Memory B cell (primary cell): ENCODE data around the gene FAM234A.
"Not testable (repeated sequence)": the region's sequence is repeated elsewhere in the genome, so short reads cannot be mapped to it uniquely, and the experiment has no call there.

Experiments
- ATAC-seq: fragments of 150-1000 bp; cut with Tn5 transposase; 2 replicates; pipeline ENCODE4 v1.10.0; 2021; ENCODE audit warnings: low read depth, mild to moderate bottlenecking, moderate library complexity
- DNase-seq, 2 donors: peaks; one replicate each; pipeline ENCODE4 v3.0.0; 2022; ENCODE audit warnings: low spot score in 2 of 2
- H3K27ac Mint-ChIP-seq: one replicate; pipeline ENCODE4 v1.8.0; 2022; ENCODE audit warnings: mild to moderate bottlenecking, moderate library complexity, mixed read lengths
- H3K27me3 Mint-ChIP-seq: one replicate; pipeline ENCODE4 v1.8.0; 2022; ENCODE audit warnings: mixed read lengths
- H3K36me3 Mint-ChIP-seq: one replicate; pipeline ENCODE4 v1.8.0; 2022; ENCODE audit warnings: mild to moderate bottlenecking, mixed read lengths
- H3K4me1 Mint-ChIP-seq: one replicate; pipeline ENCODE4 v1.8.0; 2022; ENCODE audit warnings: mixed read lengths
- H3K4me3 Mint-ChIP-seq: one replicate; pipeline ENCODE4 v1.8.0; 2022; ENCODE audit warnings: mild to moderate bottlenecking, moderate library complexity, mixed read lengths
- H3K9me3 Mint-ChIP-seq: one replicate; pipeline ENCODE4 v1.8.0; 2022; ENCODE audit warnings: mixed read lengths

Gene FAM234A, protein sequence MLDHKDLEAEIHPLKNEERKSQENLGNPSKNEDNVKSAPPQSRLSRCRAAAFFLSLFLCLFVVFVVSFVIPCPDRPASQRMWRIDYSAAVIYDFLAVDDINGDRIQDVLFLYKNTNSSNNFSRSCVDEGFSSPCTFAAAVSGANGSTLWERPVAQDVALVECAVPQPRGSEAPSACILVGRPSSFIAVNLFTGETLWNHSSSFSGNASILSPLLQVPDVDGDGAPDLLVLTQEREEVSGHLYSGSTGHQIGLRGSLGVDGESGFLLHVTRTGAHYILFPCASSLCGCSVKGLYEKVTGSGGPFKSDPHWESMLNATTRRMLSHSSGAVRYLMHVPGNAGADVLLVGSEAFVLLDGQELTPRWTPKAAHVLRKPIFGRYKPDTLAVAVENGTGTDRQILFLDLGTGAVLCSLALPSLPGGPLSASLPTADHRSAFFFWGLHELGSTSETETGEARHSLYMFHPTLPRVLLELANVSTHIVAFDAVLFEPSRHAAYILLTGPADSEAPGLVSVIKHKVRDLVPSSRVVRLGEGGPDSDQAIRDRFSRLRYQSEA

DNA sequence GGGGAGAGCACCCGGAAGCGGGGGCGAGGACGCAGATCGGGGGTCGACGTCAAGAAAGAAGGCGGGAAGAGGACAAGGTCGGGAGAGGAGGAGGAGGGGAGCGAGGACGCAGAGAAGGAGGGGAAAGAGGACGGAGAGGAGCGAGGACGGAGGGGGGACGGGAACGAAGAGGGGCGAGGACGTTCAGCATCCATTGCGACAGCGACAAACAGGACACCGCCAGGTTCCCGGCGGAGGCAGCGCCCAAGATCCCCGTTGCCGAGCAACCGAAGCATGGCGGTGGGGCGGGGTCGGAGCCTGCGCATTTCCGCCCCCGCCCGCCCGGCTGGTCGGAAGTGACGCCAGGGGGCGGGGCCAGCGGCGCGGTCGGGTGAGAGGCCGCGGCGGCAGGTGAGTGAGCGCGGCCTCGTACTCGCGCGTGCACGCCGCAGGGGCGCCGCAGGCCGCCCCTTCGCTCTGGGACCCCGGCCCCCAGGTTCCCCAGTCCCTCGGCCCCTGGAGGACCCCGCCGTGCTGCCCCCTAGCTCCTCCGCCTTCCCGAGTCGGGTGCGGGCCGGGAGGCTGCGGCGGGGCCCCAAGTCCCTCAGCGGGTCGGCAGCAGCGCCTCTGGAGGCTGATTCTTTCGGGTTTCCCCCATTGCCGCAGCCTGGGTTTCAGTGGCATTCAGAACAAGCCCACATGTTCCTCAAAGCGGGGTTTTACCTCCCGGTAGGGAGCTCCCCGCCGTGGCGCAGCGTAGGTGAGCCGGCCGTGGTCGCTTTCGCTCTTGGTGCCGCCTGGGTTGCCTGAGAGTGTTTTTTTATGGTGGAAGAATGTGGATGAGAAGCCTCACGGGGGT is at the start of gene FAM234A:
Gene FAM234A, plus strand, starts transcription at position 354 of the 838 bp plus-strand sequence. CDS start 19,593 bp downstream, outside the sequence.
- Mint-ChIP-seq H3K4me3 (peak within 1 kb of the TSS; percentile 93), H3K36me3 (no peaks in the 10 kb centered on the region), H3K9me3 (no peaks in the 10 kb centered on the region), H3K27ac (peak within 1 kb of the TSS; percentile 98), H3K27me3 (no peaks in the 10 kb centered on the region), H3K4me1 (peaks cover 9% of the 10 kb centered on the region)
- DNase-seq (peak; percentile 94 to 96), ATAC-seq (peak; percentile 83)

DNA sequence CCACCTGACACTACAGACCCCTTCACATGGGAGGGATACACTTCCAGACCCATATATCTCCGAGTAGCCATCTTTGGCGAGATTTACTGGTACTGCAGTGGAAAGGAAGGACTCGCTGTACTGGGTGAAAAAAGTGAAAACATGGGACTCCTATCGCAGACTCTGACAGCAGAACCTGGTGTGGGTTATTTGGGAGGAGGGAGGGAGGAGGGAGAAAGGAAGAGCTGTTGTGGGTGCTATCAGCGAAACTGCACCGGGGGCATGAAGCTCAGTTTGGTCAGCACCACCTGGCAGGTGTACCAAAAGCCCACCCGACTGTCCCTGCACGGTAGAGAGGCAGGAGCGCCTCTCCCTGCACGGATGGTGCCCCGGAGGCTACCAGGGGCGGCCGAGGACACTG is 49.4 kb upstream of the FAM234A start:
- H3K4me1 Mint-ChIP-seq = no peaks in the 10 kb centered on the region
- H3K9me3 Mint-ChIP-seq = no peaks in the 10 kb centered on the region
- ATAC-seq (no peak), DNase-seq (no peak)
- no peaks in the 10 kb centered on the region for H3K27me3 Mint-ChIP-seq
- H3K27ac Mint-ChIP-seq = no peak overlapping the region
- no peak overlapping the region for H3K4me3 Mint-ChIP-seq
- peaks cover 18% of the 10 kb centered on the region for H3K36me3 Mint-ChIP-seq

DNA sequence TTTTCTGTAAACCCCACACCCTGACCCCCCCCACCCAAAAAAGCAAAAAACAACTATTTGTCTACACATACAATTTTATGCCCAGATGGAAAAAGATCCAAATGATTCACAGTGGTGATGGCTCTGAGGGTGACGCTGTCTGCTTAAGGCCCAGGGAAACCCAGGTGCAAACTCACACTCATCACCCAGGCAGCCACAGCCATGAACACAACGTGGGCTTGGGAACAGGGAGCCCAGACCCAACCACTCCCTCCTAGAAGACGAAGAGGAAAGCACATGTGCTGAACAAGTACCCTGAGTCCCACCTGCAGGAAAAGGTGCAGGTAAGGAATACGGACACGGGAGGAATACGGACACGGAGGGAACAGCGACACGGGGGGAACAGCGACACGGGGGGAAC is 48.9 kb upstream of the FAM234A start:
- DNase-seq (no peak), ATAC-seq (no peak)
- Mint-ChIP-seq H3K36me3 (peaks cover 18% of the 10 kb centered on the region), H3K27me3 (no peaks in the 10 kb centered on the region), H3K27ac (no peak overlapping the region), H3K4me1 (no peaks in the 10 kb centered on the region), H3K9me3 (no peaks in the 10 kb centered on the region), H3K4me3 (no peak overlapping the region)

DNA sequence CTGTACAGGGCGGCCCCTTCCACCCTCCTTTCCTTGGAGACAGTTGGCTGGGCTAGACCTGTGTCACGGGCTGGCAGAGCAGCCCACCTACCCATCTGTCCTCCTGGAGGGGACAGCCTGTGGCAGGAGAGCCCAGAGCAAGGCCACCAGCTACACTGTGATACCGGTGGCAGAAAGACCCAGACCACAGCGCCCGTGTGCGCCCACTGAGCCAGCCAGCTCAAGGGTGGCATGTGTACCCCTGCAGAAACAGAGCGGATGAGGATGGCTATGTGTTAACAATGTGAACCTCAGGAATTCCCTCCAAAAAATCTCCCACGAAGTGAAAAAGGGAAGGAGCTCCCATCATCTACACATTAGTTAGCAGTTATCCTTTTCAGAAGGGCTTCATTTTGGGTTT is 47.3 kb upstream of the FAM234A start:
- Mint-ChIP-seq H3K9me3 (no peaks in the 10 kb centered on the region), H3K4me3 (no peak overlapping the region), H3K36me3 (peaks cover 26% of the 10 kb centered on the region), H3K4me1 (no peaks in the 10 kb centered on the region), H3K27me3 (no peaks in the 10 kb centered on the region), H3K27ac (no peak overlapping the region)
- ATAC-seq = no peak
- DNase-seq = no peak

DNA sequence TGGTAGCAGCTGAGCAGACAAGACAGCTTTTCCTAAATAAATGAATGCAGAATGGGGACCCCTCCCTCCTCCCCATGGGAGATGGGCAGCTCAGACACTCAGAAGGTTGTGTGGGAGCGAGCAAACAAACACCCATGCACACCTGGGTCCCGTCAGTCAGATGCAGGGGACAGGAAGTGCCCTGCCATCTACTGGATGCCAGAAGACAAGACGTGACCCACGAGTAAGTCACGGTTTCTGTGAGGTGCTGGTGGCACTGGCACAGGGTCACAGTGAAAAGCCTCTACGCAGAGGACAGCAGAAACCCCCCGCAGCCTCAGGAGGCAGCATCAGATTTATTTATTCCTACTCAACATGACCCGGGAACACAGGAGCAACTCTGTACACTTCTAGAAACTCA is 45.9 kb upstream of the FAM234A start:
- Mint-ChIP-seq H3K4me3 (no peak overlapping the region), H3K4me1 (no peaks in the 10 kb centered on the region), H3K9me3 (no peaks in the 10 kb centered on the region), H3K36me3 (peaks cover 30% of the 10 kb centered on the region), H3K27ac (no peak overlapping the region), H3K27me3 (no peaks in the 10 kb centered on the region)
- DNase-seq (no peak), ATAC-seq (peak; percentile 60)

DNA sequence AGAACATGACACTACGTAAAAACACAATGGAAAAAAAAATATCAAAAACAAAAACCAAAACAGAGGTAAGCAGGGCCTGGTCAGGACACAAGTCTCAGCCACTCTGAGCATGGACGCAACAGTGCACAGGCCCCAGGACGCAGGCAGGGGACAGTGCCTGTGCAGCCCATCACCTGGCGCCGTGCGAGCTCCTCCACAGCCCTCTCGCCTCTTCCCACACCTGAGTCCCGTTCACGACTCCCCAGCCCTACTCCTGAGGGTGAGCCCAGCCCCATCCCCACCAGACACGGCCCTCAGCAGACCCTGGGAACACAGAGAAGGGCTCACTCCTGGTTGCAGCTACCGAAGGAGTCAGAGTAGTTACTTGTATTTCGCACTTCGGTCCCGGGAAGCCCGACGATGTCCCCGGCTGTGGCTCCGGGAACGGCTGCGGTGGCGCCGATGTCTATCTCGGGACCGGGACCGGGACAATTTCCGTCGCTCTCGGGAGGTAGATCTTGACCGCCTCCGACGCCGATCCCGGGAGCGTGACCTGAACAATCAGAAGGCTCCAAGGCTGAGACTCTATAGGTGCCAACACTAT is 44.9 kb upstream of the FAM234A start:
- H3K9me3 Mint-ChIP-seq = no peaks in the 10 kb centered on the region
- no peak for DNase-seq
- H3K4me1 Mint-ChIP-seq = no peaks in the 10 kb centered on the region
- H3K4me3 Mint-ChIP-seq = no peak overlapping the region
- H3K27ac Mint-ChIP-seq = no peak overlapping the region
- ATAC-seq = no peak
- peaks cover 30% of the 10 kb centered on the region for H3K36me3 Mint-ChIP-seq
- no peaks in the 10 kb centered on the region for H3K27me3 Mint-ChIP-seq

DNA sequence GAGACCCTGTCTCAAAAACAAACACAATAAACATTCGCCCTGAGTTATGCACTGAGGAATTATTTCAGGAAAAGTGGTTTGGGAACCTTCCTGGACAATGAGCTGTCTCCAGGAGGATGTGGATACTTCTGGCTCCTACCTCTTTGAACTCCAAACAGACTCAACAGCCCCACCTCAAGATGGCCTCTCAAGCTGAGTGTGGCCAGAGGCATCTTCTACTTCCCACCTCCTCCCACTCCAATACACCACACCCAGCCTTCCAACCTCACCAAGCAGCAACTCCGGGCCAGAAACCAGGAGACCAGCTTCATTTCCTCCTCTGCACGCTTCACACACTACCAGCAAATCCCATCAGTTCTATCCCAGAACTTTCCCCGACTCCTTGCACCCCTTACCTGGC is 42.8 kb upstream of the FAM234A start:
- H3K36me3 Mint-ChIP-seq = peaks cover 26% of the 10 kb centered on the region
- no peaks in the 10 kb centered on the region for H3K9me3 Mint-ChIP-seq
- H3K27me3 Mint-ChIP-seq = no peaks in the 10 kb centered on the region
- H3K27ac Mint-ChIP-seq = no peak overlapping the region
- H3K4me1 Mint-ChIP-seq = no peaks in the 10 kb centered on the region
- no peak for DNase-seq
- ATAC-seq = no peak
- H3K4me3 Mint-ChIP-seq = no peak overlapping the region

DNA sequence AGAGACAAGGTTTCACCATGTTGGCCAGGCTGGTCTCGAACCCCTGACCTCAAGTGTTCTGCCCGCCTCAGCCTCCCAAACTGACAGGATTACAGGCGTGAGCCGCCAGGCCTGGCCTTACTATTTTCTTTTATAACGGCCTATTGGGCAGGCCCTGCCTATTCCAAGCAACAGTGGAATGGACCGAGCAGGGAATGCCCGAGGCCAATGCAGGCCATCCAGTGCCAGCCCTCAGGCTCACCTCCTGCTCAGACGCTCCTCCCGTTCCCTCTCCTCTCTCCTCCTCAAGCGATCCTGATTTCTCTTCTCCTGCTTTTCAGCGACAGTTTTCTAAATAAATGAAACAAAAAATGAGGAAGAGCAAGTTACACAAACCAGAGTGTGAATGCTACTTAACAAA is 41.9 kb upstream of the FAM234A start:
- Mint-ChIP-seq H3K36me3 (peaks cover 22% of the 10 kb centered on the region), H3K9me3 (no peaks in the 10 kb centered on the region), H3K27me3 (no peaks in the 10 kb centered on the region), H3K4me1 (no peaks in the 10 kb centered on the region), H3K4me3 (no peak overlapping the region), H3K27ac (no peak overlapping the region)
- DNase-seq (no peak), ATAC-seq (no peak)

DNA sequence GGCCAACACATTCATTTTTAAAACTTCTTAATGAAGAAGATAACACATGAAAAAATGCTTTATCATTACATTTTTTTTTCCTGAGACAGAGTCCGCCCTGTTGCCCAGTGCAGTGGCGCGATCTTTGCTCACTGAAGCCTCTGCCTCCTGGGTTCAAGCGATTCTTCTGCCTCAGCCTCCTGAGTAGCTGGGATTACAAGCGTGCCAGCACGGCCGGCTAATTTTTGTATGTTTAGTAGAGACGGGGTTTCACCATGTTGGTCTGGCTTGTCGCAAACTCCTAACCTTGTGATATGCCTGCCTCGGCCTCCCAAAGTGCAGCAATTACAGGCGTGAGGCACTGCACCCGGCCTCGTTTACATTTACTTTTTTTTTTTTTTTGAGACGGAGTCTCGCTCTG is 41.2 kb upstream of the FAM234A start:
- H3K4me3 Mint-ChIP-seq = no peak overlapping the region
- peaks cover 22% of the 10 kb centered on the region for H3K36me3 Mint-ChIP-seq
- no peaks in the 10 kb centered on the region for H3K9me3 Mint-ChIP-seq
- no peak for ATAC-seq
- H3K4me1 Mint-ChIP-seq = no peaks in the 10 kb centered on the region
- no peak for DNase-seq
- no peak overlapping the region for H3K27ac Mint-ChIP-seq
- H3K27me3 Mint-ChIP-seq = no peaks in the 10 kb centered on the region

DNA sequence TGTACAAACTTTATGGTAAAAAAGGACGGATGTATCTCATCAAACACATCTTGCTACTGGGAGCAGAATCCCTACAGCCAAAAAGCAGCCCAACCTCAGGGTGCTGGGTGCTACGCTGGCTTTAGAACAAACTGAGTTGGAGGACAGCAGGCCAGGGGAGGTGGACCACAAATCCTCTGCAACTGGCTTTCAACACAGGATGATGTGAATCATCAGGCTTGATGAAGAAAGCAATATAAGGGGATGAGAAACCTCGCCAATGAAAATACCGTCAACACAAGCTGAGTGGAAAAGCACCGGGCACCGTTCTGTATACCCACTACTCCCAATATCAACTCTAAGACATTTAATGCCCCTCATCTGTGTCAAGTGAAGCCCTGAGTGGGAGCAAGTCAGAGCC is 40.1 kb upstream of the FAM234A start:
- H3K4me3 Mint-ChIP-seq = no peak overlapping the region

DNA sequence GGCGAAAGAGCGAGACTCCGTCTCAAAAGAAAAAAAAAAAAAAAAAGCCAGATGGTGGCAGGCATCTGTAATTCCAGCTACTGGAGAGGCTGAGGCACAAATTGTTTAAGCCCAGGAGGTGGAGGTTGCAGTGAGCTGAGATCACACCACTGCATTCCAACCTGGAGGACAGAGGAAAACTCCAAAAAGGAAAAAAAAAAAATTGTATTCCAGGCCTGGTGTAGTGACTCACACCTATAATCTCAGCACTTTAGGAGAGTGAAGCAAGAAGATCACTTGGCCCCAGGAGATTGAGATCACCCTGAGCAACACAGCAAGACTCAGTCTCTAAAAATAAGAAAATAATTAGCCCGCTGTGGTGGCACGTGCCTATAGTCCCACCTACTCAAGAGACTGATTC is 34.2 kb upstream of the FAM234A start:
- Mint-ChIP-seq H3K27ac (no peak overlapping the region), H3K4me3 (no peak overlapping the region), H3K36me3 (peaks cover 8% of the 10 kb centered on the region), H3K4me1 (no peaks in the 10 kb centered on the region), H3K9me3 (no peaks in the 10 kb centered on the region), H3K27me3 (no peaks in the 10 kb centered on the region)
- ATAC-seq (no peak), DNase-seq (no peak)

More for the DNA sequence above, 40.1 kb upstream of the FAM234A start:
- DNase-seq = no peak
- no peak for ATAC-seq
- Mint-ChIP-seq H3K36me3 (peaks cover 17% of the 10 kb centered on the region), H3K27me3 (no peaks in the 10 kb centered on the region), H3K4me1 (no peaks in the 10 kb centered on the region), H3K9me3 (no peaks in the 10 kb centered on the region), H3K27ac (no peak overlapping the region)

DNA sequence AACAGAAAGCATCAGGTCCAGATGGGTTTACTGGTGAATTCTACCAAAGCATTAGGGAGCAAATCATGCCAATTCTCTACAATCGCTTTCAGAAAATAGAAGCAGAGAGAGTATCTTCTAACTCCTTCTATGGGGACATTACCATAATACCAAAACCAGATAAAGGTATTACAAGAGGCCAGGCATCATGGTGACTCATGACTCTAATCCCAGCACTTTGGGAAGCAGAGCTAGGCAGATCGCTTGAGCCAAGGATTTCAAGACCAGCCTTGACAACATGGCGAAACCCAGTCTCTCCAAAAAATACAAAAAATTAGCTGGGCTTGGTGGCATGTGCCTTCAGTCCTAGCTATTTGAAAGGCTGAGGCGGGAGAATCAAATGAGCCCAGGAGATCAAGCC is 31.4 kb upstream of the FAM234A start:
- DNase-seq = no peak
- no peak for ATAC-seq
- peaks cover 20% of the 10 kb centered on the region for H3K36me3 Mint-ChIP-seq
- no peaks in the 10 kb centered on the region for H3K27me3 Mint-ChIP-seq
- no peaks in the 10 kb centered on the region for H3K9me3 Mint-ChIP-seq
- H3K4me3 Mint-ChIP-seq = no peak overlapping the region
- H3K27ac Mint-ChIP-seq = no peak overlapping the region
- no peaks in the 10 kb centered on the region for H3K4me1 Mint-ChIP-seq

DNA sequence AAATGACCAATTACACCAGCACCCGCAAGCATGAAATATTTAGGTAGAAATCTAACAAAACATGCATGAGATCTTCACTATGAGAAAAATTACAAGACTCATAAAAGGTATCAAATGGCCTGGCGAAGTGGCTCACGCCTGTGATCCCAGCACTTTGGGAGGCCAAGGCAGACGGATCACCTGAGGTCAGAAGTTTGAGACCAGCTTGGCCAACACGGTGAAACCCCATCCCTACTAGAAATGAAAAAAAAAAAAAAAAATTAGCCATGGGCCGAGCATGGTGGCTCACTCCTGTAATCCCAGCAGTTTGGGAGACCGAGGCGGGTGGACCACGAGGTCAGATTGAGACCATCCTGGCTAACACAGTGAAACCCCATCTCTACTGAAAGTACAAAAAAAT is 30.6 kb upstream of the FAM234A start:
- DNase-seq, H3K9me3 Mint-ChIP-seq, ATAC-seq, H3K27ac Mint-ChIP-seq, H3K4me1 Mint-ChIP-seq, H3K27me3 Mint-ChIP-seq, H3K4me3 Mint-ChIP-seq: not testable (repeated sequence)
- peaks cover 23% of the 10 kb centered on the region for H3K36me3 Mint-ChIP-seq

DNA sequence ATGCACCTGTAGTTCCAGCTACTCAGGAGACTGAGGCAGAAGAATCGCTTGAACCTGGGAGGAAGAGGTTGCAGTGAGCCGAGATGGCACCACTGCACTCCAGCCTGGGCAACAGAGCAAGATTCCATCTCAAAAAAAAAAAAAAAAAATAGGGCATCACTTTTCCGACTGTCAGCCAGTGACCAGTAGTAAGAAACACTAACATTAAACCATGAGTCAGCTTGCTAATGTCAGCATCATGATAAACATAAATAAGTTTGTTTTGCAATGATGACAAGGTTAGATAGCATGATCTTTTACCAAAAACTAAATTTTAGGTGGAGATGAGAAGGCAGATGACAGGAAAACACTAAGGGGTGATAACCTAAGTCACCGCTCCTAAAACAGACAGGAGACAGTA is 25.3 kb upstream of the FAM234A start:
- H3K27ac Mint-ChIP-seq, DNase-seq, H3K4me1 Mint-ChIP-seq, H3K9me3 Mint-ChIP-seq, H3K27me3 Mint-ChIP-seq, H3K4me3 Mint-ChIP-seq, ATAC-seq: not testable (repeated sequence)
- H3K36me3 Mint-ChIP-seq = peaks cover 18% of the 10 kb centered on the region
